Measurements from ENCODE around the gene DLK1. TPM values are rescaled to one million over a fixed set of nuclear protein-coding genes. Genes with fewer than 3 reads are reported as not detected.
A peak's percentile ranks its signal among the peaks of the same experiment; 100 is the strongest.

DLK1 gene
- total RNA-seq, 2 experiments from 2014 or later = not detected

GRCh38 chr14:100762901-100763300, 36.2 kb downstream of the DLK1 start:
- Mint-ChIP-seq H3K36me3 (no peaks in the 10 kb centered on the region), H3K27ac (no peak overlapping the region), H3K4me1 (ENCODE audit: low read depth) (no peaks in the 10 kb centered on the region), H3K4me3 (no peak overlapping the region), H3K9me3 (no peaks in the 10 kb centered on the region), H3K27me3 (peaks cover 9% of the 10 kb centered on the region)
- DNase-seq = no peak
- ChIA-PET CTCF (no interaction called here), POLR2A (no interaction called here)
- intact Hi-C loops (cut with micrococcal nuclease) = no loop called here

DNA sequence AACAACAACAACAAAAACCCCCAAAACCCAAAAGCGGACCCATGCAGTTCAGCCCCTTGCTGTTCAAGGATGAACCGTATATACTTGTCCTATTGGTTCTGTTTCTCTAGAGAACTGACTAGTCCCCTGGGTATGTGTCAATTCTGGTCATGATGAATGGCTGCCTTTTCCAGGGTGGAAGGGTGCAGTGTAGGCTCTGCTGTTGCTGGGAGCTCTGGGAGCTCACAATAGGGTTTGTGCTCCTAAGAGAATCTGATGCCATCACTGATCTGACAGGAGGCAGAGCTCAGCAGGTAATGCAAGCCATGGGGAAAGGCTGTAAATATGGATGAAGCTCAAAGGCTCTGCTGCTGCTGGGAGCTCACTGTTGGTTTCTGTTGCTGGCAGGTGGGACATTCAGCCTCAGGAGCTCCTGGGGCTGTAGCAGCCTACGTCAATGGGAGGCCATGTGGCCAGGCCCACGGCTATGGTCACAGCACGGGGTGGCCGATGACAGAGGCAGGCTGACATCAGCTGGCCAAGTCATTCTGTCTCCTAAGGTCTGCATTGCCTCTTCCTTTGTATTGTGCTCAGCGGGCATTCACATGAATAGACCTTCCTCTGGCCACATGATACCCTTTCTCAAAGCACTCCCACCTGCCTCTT, 37.9 kb downstream of the DLK1 start:
- intact Hi-C loops (cut with micrococcal nuclease) = no loop called here
- CTCF ChIA-PET = no interaction called here
- DNase-seq = no peak
- Mint-ChIP-seq H3K4me1 (ENCODE audit: low read depth) (no peaks in the 10 kb centered on the region), H3K9me3 (no peaks in the 10 kb centered on the region), H3K4me3 (no peak overlapping the region), H3K27me3 (peaks cover 4% of the 10 kb centered on the region), H3K27ac (no peak overlapping the region), H3K36me3 (no peaks in the 10 kb centered on the region)
- POLR2A ChIA-PET = no interaction called here

DNA sequence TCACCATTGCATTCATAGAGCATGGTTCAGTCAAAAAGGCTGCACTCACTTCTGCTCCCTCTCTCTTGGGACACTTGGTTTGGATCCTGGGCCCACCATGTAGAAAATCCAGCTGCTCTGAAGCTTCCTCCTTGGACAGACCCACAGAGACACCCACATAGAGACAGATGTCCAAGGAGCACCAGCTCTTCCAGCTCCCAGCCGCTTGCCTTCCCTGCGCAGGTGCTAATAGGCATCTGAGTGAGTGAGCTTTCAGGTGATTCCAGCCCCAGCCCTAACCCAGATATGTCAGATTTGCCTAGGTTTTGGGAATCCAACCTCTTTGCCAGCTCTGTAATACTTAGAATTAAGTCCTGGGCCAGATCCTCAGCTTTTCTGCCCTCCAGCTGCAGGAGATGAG, 38.6 kb downstream of the DLK1 start:
- H3K27ac Mint-ChIP-seq = no peak overlapping the region
- ChIA-PET POLR2A (no interaction called here), CTCF (no interaction called here)
- H3K4me3 Mint-ChIP-seq = no peak overlapping the region
- DNase-seq = no peak
- H3K36me3 Mint-ChIP-seq = no peaks in the 10 kb centered on the region
- peaks cover 4% of the 10 kb centered on the region for H3K27me3 Mint-ChIP-seq
- no peaks in the 10 kb centered on the region for H3K9me3 Mint-ChIP-seq
- intact Hi-C loops (cut with micrococcal nuclease) = no loop called here
- no peaks in the 10 kb centered on the region for H3K4me1 Mint-ChIP-seq (ENCODE audit: low read depth)

GRCh38 chr14:100765991-100766390, 39.3 kb downstream of the DLK1 start:
- H3K27ac Mint-ChIP-seq = no peak overlapping the region
- intact Hi-C loops (cut with micrococcal nuclease) = no loop called here
- H3K36me3 Mint-ChIP-seq = no peaks in the 10 kb centered on the region
- peaks cover 9% of the 10 kb centered on the region for H3K27me3 Mint-ChIP-seq
- no peaks in the 10 kb centered on the region for H3K4me1 Mint-ChIP-seq (ENCODE audit: low read depth)
- H3K4me3 Mint-ChIP-seq = no peak overlapping the region
- POLR2A ChIA-PET = no interaction called here
- DNase-seq = no peak
- CTCF ChIA-PET = interaction anchor here (0.6 kb wide), 1 partner anchor 665 kb away, joined by 3 read pairs; no protein-coding TSS in a partner anchor
- no peaks in the 10 kb centered on the region for H3K9me3 Mint-ChIP-seq

DNA sequence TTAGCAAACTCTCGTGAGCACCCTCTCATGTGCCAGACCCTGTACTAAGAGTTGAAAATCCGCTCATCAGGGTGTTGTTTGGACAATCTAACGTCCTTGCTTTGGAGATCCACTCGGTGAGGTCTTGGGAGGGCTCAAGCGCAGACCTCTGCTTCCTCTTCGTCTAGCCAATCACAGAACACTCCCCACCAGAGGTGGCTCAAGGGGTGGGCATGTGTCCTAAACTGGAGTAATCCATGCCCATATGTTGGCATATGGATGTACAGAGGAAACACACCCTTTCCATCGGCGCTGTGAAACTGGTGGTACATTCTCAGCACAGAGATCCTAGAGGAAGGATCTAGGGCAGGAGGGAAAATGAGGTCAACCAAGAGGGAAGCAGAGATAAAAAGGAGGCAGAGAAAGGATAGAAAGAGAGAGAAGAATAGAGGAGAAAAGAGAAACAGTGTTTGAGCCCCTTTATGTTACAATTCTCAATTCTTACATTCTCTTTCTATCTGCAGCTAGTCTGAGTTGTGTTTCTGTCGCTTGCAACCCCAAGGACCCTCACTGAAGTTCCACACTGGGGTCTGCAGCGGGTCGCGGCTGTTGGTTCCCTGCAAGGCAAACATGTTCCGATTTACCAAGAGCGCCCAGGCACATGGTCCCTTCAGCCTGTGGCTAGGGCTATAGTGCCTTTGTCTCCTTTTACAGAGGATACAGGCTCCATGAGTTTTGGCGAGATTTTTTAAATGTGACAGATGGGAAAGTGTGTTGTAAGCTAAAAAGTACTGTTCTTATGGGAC, 40.5 kb downstream of the DLK1 start:
- no peak overlapping the region for H3K4me3 Mint-ChIP-seq
- H3K36me3 Mint-ChIP-seq = no peaks in the 10 kb centered on the region
- H3K4me1 Mint-ChIP-seq (ENCODE audit: low read depth) = no peaks in the 10 kb centered on the region
- POLR2A ChIA-PET = no interaction called here
- H3K27ac Mint-ChIP-seq = no peak overlapping the region
- intact Hi-C loops (cut with micrococcal nuclease) = no loop called here
- DNase-seq = no peak
- CTCF ChIA-PET = no interaction called here
- H3K27me3 Mint-ChIP-seq = peaks cover 9% of the 10 kb centered on the region
- H3K9me3 Mint-ChIP-seq = no peaks in the 10 kb centered on the region

- Mint-ChIP-seq H3K36me3 (no peaks in the 10 kb centered on the region), H3K27ac (no peak overlapping the region), H3K9me3 (no peaks in the 10 kb centered on the region), H3K4me3 (no peak overlapping the region), H3K4me1 (ENCODE audit: low read depth) (no peaks in the 10 kb centered on the region), H3K27me3 (peaks cover 9% of the 10 kb centered on the region)
- ChIA-PET CTCF (no interaction called here), POLR2A (no interaction called here)
- intact Hi-C loops (cut with micrococcal nuclease) = no loop called here
- no peak for DNase-seq
These were observed 41.3 kb downstream of the DLK1 start for GRCh38 chr14:100767788-100768536.

- Mint-ChIP-seq H3K36me3 (no peaks in the 10 kb centered on the region), H3K4me1 (ENCODE audit: low read depth) (no peaks in the 10 kb centered on the region), H3K27me3 (peaks cover 9% of the 10 kb centered on the region), H3K27ac (no peak overlapping the region), H3K9me3 (no peaks in the 10 kb centered on the region), H3K4me3 (no peak overlapping the region)
- DNase-seq = no peak
- intact Hi-C loops (cut with micrococcal nuclease) = no loop called here
- POLR2A ChIA-PET = no interaction called here
- CTCF ChIA-PET = no interaction called here
These were observed 42.6 kb downstream of the DLK1 start for GRCh38 chr14:100769035-100769939.

DNA sequence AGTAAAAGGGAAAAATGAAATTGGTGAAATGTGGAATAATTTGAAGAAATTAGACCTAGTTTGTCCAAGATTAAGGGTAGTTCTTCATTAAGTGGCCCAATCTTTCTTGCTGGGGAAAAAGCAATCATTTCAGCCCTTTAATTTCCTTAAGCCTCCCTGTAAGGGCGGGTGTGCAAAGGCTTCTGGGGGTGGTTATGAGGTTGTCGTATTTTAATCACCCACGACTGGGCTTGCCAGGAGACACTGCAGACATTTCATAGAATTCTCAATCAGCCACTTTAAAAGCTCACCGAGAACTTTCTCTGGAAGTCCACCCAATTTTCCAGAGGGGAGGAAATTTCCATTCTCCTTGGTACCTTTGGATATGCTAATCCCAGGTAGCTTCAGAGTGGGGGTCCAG, 43.4 kb downstream of the DLK1 start:
- Mint-ChIP-seq H3K9me3 (no peaks in the 10 kb centered on the region), H3K36me3 (no peaks in the 10 kb centered on the region), H3K4me1 (ENCODE audit: low read depth) (no peaks in the 10 kb centered on the region), H3K4me3 (no peak overlapping the region), H3K27ac (no peak overlapping the region), H3K27me3 (peaks cover 7% of the 10 kb centered on the region)
- DNase-seq = no peak
- intact Hi-C loops (cut with micrococcal nuclease) = no loop called here
- ChIA-PET POLR2A (no interaction called here), CTCF (no interaction called here)

GRCh38 chr14:100770605-100771120, 44.0 kb downstream of the DLK1 start:
- POLR2A ChIA-PET = no interaction called here
- H3K27ac Mint-ChIP-seq = no peak overlapping the region
- CTCF ChIA-PET = no interaction called here

DNA sequence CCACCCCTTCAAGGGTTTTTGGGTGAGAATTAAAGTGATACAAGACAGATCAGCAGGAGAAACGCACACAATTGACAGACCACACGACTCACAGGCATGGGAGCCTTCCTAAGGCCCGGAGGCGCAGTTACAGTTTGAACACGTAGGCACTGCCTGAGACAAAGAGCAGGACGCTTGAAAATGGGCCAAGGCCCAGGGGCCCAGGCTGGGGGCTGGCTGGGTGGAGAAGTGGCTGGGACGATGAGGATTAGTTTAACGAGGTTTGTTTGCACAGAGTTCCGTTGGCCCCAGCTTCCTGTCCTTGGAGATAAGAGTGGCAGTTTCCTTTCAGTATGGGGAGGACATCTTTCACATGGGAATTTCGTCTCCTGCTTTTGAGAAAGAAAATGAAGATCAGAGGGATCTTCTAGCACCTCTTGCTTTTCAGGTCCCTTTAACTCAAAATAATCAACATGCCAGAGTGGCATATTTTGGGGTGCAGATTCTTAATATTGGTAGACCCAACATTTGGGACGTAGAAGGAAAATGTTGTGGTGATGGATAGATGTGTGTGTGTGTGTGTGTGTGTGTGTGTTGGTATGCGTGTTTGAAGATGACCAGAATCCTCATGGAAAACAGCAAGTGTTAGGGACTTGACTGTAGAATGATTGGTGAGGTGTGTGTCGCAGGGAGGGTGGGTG, 44.6 kb downstream of the DLK1 start:
- no peaks in the 10 kb centered on the region for H3K9me3 Mint-ChIP-seq
- DNase-seq = no peak
- no peak overlapping the region for H3K27ac Mint-ChIP-seq
- POLR2A ChIA-PET = no interaction called here
- H3K4me1 Mint-ChIP-seq (ENCODE audit: low read depth) = no peaks in the 10 kb centered on the region
- CTCF ChIA-PET = no interaction called here
- intact Hi-C loops (cut with micrococcal nuclease) = no loop called here
- no peak overlapping the region for H3K4me3 Mint-ChIP-seq
- peaks cover 7% of the 10 kb centered on the region for H3K27me3 Mint-ChIP-seq
- no peaks in the 10 kb centered on the region for H3K36me3 Mint-ChIP-seq

More at GRCh38 chr14:100770605-100771120, 44.0 kb downstream of the DLK1 start:
- Mint-ChIP-seq H3K36me3 (no peaks in the 10 kb centered on the region), H3K4me1 (ENCODE audit: low read depth) (no peaks in the 10 kb centered on the region), H3K9me3 (no peaks in the 10 kb centered on the region), H3K27me3 (peaks cover 7% of the 10 kb centered on the region), H3K4me3 (no peak overlapping the region)
- DNase-seq = peak; percentile 2
- intact Hi-C loops (cut with micrococcal nuclease) = no loop called here

- POLR2A ChIA-PET = no interaction called here
- H3K27me3 Mint-ChIP-seq = peaks cover 5% of the 10 kb centered on the region
These were observed 46.0 kb downstream of the DLK1 start for GRCh38 chr14:100772607-100773165.

More at GRCh38 chr14:100772607-100773165, 46.0 kb downstream of the DLK1 start:
- intact Hi-C loops (cut with micrococcal nuclease) = no loop called here
- no peaks in the 10 kb centered on the region for H3K9me3 Mint-ChIP-seq
- no peak overlapping the region for H3K27ac Mint-ChIP-seq
- no peak overlapping the region for H3K4me3 Mint-ChIP-seq
- CTCF ChIA-PET = no interaction called here
- H3K4me1 Mint-ChIP-seq (ENCODE audit: low read depth) = no peaks in the 10 kb centered on the region
- DNase-seq = peak; percentile 1
- no peaks in the 10 kb centered on the region for H3K36me3 Mint-ChIP-seq
